Hepatocyte (in vitro differentiated cells): Measurements from ENCODE around the gene EXOC2.

Experiments used
- CTCF ChIP-seq: fragments of 200-600 bp; sonication (generic); IDR thresholded peaks from 2 replicates; pipeline ENCODE4 v1.5.1; 2016; ENCODE audit warnings: antibody characterized with exemption, mild to moderate bottlenecking; ENCODE audit not compliant: poor library complexity
- EZH2 ChIP-seq: fragments of 200-600 bp; sonication (generic); IDR thresholded peaks from 2 replicates; pipeline ENCODE4 v1.6.1; 2016; ENCODE audit warnings: antibody characterized with exemption, mild to moderate bottlenecking, borderline replicate concordance
- EZH2phosphoT487 ChIP-seq: fragments of 200-600 bp; sonication (generic); IDR thresholded peaks from one replicate; pipeline ENCODE4 v1.6.1; 2018; ENCODE audit warnings: antibody characterized with exemption, mild to moderate bottlenecking, low read depth, moderate library complexity; ENCODE audit not compliant: unreplicated experiment, severe bottlenecking

- TF ChIP-seq CTCF, result no peak
- TF ChIP-seq EZH2, result no peak
- no peak for TF ChIP-seq EZH2phosphoT487
Measured at GRCh38 chr6:689223-689622, 3.7 kb downstream of the EXOC2 start.
